Adrenal gland (tissue), 12 donors: ENCODE measurements around the gene ZNF691. TPM values are rescaled to one million over a fixed set of nuclear protein-coding genes. Genes with fewer than 3 reads are reported as not detected.

Experiments used
- DNase-seq, 7 donors: peaks; one replicate each; pipeline ENCODE4 v3.0.0-alpha.2; 2019 to 2020
- H3K27ac ChIP-seq, 5 donors: fragments of 200-600 bp; sonication (generic) in 4 of 5; 1 replicate in 3 of 5; 2 replicates in 2 of 5; pipeline versions ENCODE4 v1.5.1 to v1.8.0; 2016 to 2020; ENCODE audit warnings: mild to moderate bottlenecking in 1 of 5
- H3K27me3 ChIP-seq: fragments of 200-600 bp; 2 replicates; pipeline ENCODE4 v1.8.0; 2021
- H3K36me3 ChIP-seq, 2 donors: fragments of 200-600 bp; replicated peaks in 1 of 2; 1 replicate in 1 of 2; 2 replicates in 1 of 2; pipeline versions ENCODE4 v1.5.1 to v1.8.0; 2018 to 2022
- H3K4me1 ChIP-seq, 2 donors: fragments of 200-600 bp; replicated peaks in 1 of 2; 1 replicate in 1 of 2; 2 replicates in 1 of 2; pipeline versions ENCODE4 v1.5.1 to v1.8.0; 2018 to 2021
- H3K4me3 ChIP-seq, 4 donors: fragments of 200-600 bp; sonication (generic) in 3 of 4; one replicate each; pipeline ENCODE4 v1.5.1; 2016 to 2018
- H3K9me3 ChIP-seq, 3 donors: fragments of 200-600 bp; sonication (generic) in 1 of 3; replicated peaks in 1 of 3; 1 replicate in 2 of 3; 2 replicates in 1 of 3; pipeline versions ENCODE4 v1.5.1 to v1.8.0; 2016 to 2021
- POLR2A ChIP-seq, 2 donors: fragments of 450-650 bp; IDR thresholded peaks; one replicate each; pipeline ENCODE4 v1.6.1; 2017; ENCODE audit warnings: antibody characterized with exemption in 2 of 2, mild to moderate bottlenecking in 2 of 2, moderate library complexity in 1 of 2
- WGBS, 4 donors: extraction: QIAGEN DNeasy Blood & Tissue Kit in 2 of 4; methylation state at CpG; one replicate each; pipeline versions ENCODE4 v1.1.5 to v1.1.7; 2013 to 2017; 5-methylcytosine and 5-hydroxymethylcytosine counted together
- intact Hi-C, 2 donors: fragments of 100-400 bp; cut with DNase I; formaldehyde crosslinking; loops; one replicate each; pipeline versions ENCODE4 v1.14.1 to v1.15.0; 2022 to 2023
- polyA plus RNA-seq, 3 donors: library from polyadenylated mRNA; stranded (reverse); fragments of 200-250 nt in 2 of 3; fragments of 350-450 nt in 1 of 3; fragmentation: Illumina TruSeq in 1 of 3; extraction: RNeasy Lipid Tissue Mini Kit (QIAGEN cat#74804) in 1 of 3; gene quantifications; one replicate each; pipeline ENCODE4 v1.2.3, GENCODE V29; 2013 to 2014
- total RNA-seq, 9 donors: library from RNA; depleted of rRNA in 4 of 9; stranded (reverse); fragments of >200 nt in 4 of 9; fragments of 120-200 nt in 1 of 9; fragmentation: NEBNext Ultra II Directional in 1 of 9; extraction: Animal tissue kit (Norgen Biotek cat#: 25700) in 1 of 9; gene quantifications; one replicate each; pipeline versions ENCODE4 v1.1.0 to v1.2.4, GENCODE V29; 2013 to 2023
- TF ChIP-seq, protein P1 (sequence below), 6 experiments: fragments of 450-650 bp in 4 of 6; fragments of 200-600 bp in 2 of 6; sonication (generic) in 1 of 6; IDR thresholded peaks; 1 replicate in 5 of 6; 2 replicates in 1 of 6; pipeline versions ENCODE4 v1.5.1 to v1.8.0; 2016 to 2021; ENCODE audit warnings: antibody characterized with exemption in 6 of 6, mild to moderate bottlenecking in 2 of 6, moderate library complexity in 1 of 6
- donor health status: healthy with polysubstance abuse.
- donor health status: Bipolar disorder and iron deficiency.
- donor health status: DM: yes; HTN: yes; CAD: no.
- donor health status: DM: no; HTN: no; CAD: no.
- donor health status: DM: no; HTN: no; CAD: no.
- donor health status: DM: yes; HTN: yes; CAD: no.

Gene ZNF691
- total and polyA plus RNA-seq, 12 donors: 7.6 to 23.6 (median 14.6) TPM

- DNase-seq: no peak
- Histone ChIP-seq H3K27me3 (no peaks in the 10 kb centered on the region), H3K4me3 (no peak overlapping the region), H3K4me1 (no peaks in the 10 kb centered on the region), H3K27ac (no peak overlapping the region), H3K9me3 (no peaks in the 10 kb centered on the region), H3K36me3 (no peaks in the 10 kb centered on the region)
- intact Hi-C loops: no loop called here
- WGBS, 4 donors: 76 to 85% (median 83%) methylated on average over 4 of the region's 4 CpGs
- TF ChIP-seq POLR2A (IDR thresholded peaks at IDR 0.05): no peak
- TF ChIP-seq, protein P1, sequence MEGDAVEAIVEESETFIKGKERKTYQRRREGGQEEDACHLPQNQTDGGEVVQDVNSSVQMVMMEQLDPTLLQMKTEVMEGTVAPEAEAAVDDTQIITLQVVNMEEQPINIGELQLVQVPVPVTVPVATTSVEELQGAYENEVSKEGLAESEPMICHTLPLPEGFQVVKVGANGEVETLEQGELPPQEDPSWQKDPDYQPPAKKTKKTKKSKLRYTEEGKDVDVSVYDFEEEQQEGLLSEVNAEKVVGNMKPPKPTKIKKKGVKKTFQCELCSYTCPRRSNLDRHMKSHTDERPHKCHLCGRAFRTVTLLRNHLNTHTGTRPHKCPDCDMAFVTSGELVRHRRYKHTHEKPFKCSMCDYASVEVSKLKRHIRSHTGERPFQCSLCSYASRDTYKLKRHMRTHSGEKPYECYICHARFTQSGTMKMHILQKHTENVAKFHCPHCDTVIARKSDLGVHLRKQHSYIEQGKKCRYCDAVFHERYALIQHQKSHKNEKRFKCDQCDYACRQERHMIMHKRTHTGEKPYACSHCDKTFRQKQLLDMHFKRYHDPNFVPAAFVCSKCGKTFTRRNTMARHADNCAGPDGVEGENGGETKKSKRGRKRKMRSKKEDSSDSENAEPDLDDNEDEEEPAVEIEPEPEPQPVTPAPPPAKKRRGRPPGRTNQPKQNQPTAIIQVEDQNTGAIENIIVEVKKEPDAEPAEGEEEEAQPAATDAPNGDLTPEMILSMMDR (IDR thresholded peaks at IDR 0.05): no peak
Observed at GRCh38 chr1:42833981-42834380, 12.4 kb upstream of the ZNF691 start.

DNA sequence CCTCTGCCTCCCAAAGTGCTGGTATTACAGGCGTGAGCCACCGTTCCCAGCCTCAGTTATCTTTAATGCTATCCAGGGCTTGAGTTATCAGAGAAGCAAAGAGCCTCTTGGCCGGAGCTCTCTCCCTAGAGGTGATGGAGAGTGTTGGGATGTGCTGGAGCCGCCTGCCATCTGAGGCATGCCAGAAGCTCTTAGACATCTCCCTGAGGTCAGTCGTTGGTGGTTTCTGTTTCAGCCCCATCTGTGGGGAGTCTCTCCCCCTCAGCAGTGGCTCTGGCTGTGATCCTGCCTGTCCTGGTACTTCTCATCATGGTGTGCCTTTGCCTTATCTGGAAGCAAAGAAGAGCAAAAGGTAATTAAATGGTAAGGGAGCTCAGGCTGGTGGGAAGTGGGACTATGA, 11.6 kb upstream of the ZNF691 start:
- Histone ChIP-seq H3K27ac (no peak overlapping the region), H3K27me3 (no peaks in the 10 kb centered on the region), H3K4me1 (no peaks in the 10 kb centered on the region), H3K9me3 (no peaks in the 10 kb centered on the region), H3K36me3 (no peaks in the 10 kb centered on the region), H3K4me3 (no peak overlapping the region)
- 83 to 95% (median 90%) methylated on average over 5 of the region's 5 CpGs for WGBS, 4 donors
- DNase-seq: no peak
- TF ChIP-seq POLR2A (IDR thresholded peaks at IDR 0.05): no peak
- TF ChIP-seq, protein P1 (IDR thresholded peaks at IDR 0.05): no peak
- intact Hi-C loops: no loop called here

GRCh38 chr1:42835422-42835821, 11.0 kb upstream of the ZNF691 start:
- Histone ChIP-seq H3K27me3 (no peaks in the 10 kb centered on the region), H3K27ac (no peak overlapping the region), H3K36me3 (no peaks in the 10 kb centered on the region), H3K9me3 (no peaks in the 10 kb centered on the region), H3K4me1 (no peaks in the 10 kb centered on the region), H3K4me3 (no peak overlapping the region)
- no peak for TF ChIP-seq POLR2A (IDR thresholded peaks at IDR 0.05)
- TF ChIP-seq, protein P1 (IDR thresholded peaks at IDR 0.05): no peak
- intact Hi-C loops: no loop called here
- 95 to 100% (median 98%) methylated on average over 2 of the region's 2 CpGs for WGBS, 4 donors
- DNase-seq: no peak

DNA sequence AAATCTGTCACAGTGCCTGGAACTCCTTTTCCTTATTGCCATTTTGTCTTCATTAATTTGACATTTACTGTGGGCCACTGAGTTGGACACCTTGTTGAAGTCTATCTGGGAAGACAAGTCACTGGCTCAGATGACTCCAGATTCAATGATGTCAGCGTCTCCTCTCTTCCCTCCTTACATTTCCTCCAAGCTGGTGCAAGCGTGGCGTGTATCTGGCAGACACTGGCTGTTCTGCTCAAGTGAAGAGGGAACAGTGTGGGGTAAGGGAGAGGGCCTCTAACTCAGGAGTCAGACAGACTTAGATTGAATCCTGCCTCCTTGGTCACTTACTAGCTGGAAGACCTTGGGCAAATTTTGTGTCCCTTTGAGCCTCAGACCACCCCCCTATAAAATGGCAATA, 8.7 kb upstream of the ZNF691 start:
- peaks cover 0 to 4% of the 10 kb centered on the region in 2 donors for H3K36me3 ChIP-seq
- intact Hi-C loops: no loop called here
- peak overlapping the region in 1 of 5 donors; percentile 64 for H3K27ac ChIP-seq
- no peaks in the 10 kb centered on the region for H3K9me3 ChIP-seq
- no peak for TF ChIP-seq POLR2A (IDR thresholded peaks at IDR 0.05)
- TF ChIP-seq, protein P1 (IDR thresholded peaks at IDR 0.05): no peak
- no peak overlapping the region for H3K4me3 ChIP-seq
- H3K4me1 ChIP-seq: no peaks in the 10 kb centered on the region
- DNase-seq: no peak
- H3K27me3 ChIP-seq: no peaks in the 10 kb centered on the region
- whole genome bisulfite sequencing, 4 donors: 44 to 56% (median 52%) methylated on average over 3 of the region's 3 CpGs
